A549 treated with ZK216348 at 1 μM for 4 hours (cell line): ENCODE measurements around the gene PPARD. TPM values are rescaled to one million over a fixed set of nuclear protein-coding genes. Genes with fewer than 3 reads are reported as not detected.

Experiments used
- total RNA-seq: library from RNA; stranded (reverse); fragments of 200-300 nt; extraction: Qiagen RNA extraction; gene quantifications from 5 replicates; pipeline ENCODE4 v1.2.3, GENCODE V29; 2022; ENCODE audit warnings: low read depth

The PPARD gene
- total RNA-seq = 4.1 to 7.6 TPM (median 6.0 TPM) in 5 replicates

DNA sequence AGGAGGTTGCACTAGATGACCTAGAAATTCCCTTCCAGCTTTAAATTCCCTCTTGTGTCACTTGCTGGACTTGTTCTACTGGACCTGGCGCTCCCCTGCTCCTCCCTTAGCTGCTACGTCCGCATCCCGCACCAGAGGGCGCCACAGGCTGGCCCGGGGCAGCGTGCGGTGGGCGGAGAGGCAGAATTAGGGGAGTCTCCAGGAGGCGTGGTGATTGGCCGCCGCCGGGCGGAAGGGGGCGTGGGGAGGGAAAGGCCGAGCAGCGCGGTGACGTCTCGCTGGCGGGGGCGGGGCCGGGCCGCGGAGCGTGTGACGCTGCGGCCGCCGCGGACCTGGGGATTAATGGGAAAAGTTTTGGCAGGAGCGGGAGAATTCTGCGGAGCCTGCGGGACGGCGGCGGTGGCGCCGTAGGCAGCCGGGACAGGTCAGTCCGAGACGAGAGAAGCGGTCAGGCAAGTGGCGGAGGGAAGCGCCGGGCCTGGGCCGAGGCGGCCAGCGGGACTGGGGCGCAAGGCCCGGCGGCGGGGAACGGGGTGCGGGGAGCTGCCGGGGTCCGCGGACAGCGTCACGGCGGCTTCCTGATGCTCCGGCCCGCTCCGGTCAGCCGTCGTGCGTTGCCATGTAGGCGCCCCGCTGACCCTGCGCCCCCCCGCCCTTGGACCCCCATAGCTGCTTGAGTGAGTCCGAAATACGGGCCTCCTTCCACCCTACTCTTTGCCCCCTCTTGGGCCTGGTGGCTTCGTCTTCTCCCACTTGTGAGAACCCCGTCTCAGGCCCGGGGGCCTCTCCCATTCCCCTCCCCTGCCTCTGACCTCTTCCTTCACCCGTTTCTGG lies at the start of gene PPARD:
PPARD (plus strand) TSS at position 301 of the 834 bp plus-strand sequence. CDS start 68,530 bp downstream, outside the sequence.

DNA sequence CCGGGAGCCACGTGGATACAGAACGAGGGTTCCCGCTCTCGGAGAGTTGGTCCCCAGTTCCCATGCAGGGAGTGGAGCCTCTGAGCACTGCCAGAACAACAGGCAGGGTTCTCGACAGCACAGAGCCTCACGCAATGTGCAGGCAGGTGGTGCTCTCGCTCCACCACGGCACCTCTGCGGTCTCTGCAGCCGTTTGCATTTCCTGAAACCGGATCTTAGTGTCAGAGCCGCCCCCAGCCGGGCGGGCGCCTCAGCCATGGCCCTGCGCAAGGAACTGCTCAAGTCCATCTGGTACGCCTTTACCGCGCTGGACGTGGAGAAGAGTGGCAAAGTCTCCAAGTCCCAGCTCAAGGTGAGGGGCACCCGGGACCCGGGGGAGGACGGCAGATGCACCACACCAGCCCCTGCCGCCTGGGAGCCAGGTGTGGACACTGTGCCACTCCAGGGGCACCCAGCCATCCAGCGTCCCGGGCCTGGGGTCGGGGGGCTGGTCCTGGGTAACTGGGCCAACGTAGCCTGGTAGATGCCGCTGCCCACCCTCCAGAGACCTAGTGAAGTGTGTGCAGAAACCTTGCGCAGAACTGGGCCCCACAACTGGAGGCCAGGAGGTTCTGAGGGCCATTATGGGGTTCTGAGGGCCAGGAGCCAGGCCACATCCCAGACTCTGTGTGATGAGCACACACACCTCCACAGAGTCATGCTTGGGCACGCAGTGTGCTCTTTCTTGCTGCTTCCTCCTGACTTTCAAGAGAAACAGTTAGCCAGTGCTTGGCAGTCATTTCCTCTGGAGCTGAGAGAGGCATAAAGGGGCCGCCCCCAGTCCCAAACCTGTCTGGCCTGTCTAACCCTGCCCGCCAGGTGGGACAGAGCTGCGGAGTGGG lies 44.5 kb upstream of the PPARD start, which contains the start of gene DEF6:
DEF6 (plus strand) TSS at position 218 of the 881 bp plus-strand sequence; CDS start at position 257, 39 bp downstream.

GRCh38 chr6:35452183-35453090 lies 110.1 kb downstream of the PPARD start, which contains the start of gene FANCE:
Gene FANCE, plus strand, starts transcription at chr6:35452338. Its CDS starts 208 bp downstream, at chr6:35452546.

GRCh38 chr6:35468181-35468979 lies 126.0 kb downstream of the PPARD start, which contains the start of gene RPL10A:
Gene RPL10A, plus strand, starts transcription at chr6:35468401. Its CDS starts 34 bp downstream, at chr6:35468435.

Other genes starting within 250 kb of the PPARD start
- not detected in 5 replicates for gene TCP11, start 201.2 kb upstream of the PPARD start, total RNA-seq
- gene SCUBE3, start 128.6 kb upstream of the PPARD start, total RNA-seq = 0.05 to 0.08 TPM (median 0.07 TPM) in 5 replicates
- gene ZNF76, start 82.8 kb upstream of the PPARD start, total RNA-seq = 6.3 to 11.4 TPM (median 11.0 TPM) in 5 replicates
- 0.07 to 0.18 TPM (median 0.13 TPM) in 3 of 5 replicates, not detected in the others for gene DEF6, start 44.7 kb upstream of the PPARD start, total RNA-seq
- gene FANCE, start 109.8 kb downstream of the PPARD start, total RNA-seq = 2.8 to 3.7 TPM (median 3.2 TPM) in 5 replicates
- gene RPL10A, start 125.8 kb downstream of the PPARD start, total RNA-seq = 1,342 to 1,550 TPM (median 1,448 TPM) in 5 replicates
- 4.6 to 8.5 TPM (median 6.3 TPM) in 5 replicates for gene TEAD3, start 154.5 kb downstream of the PPARD start, total RNA-seq
- gene TULP1, start 170.3 kb downstream of the PPARD start, total RNA-seq = not detected in 5 replicates